D341Med (cell line): ENCODE measurements around the gene PTGER2.

Experiments
- DNase-seq: peaks from one replicate; pipeline ENCODE4 v3.0.0; 2012; ENCODE audit warnings: low spot score

PTGER2 gene

GRCh38 chr14:52305014-52305413, 9.1 kb upstream of the PTGER2 start:
- no peak for DNase-seq

DNA sequence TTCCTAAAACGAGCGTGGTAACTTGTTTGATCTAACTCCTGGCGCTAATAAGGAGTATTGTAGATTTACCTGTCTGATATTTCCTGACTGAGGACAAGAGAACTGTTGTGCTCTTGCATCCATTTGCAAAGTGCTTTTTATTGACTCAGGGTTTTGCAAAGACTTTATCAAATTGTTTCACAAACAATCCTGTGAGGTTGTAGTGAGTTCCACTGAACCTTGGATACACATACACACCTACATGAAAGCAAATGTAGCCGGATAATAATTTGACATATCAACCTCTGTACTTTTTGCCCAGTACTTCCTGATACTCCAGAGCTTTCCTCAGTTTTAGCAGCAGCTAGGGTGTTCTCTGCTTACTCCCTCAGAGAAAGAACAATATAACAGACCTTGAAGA, 6.7 kb upstream of the PTGER2 start:
- no peak for DNase-seq

DNA sequence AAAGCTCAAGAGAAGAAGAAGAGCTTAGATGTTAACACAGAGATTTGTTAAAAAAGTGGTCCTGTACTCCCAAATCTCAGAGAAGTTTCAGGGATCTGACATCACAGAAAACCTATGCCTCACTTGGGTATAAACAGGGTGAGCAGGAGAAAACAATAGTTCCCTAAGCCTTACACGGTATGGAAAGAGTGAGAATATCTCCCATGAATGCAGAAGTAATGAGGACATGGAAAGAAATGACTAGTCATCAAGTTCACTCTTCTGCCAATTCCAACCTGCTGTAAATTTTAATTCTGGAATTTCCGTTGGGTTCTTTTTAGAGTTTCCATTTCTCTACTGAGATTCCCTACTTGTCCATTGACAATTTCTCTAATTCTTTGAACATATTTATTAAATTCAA, 6.2 kb upstream of the PTGER2 start:
- no peak for DNase-seq

GRCh38 chr14:52310541-52310940, 3.6 kb upstream of the PTGER2 start:
- DNase-seq = no peak

GRCh38 chr14:52312931-52313355, 1.2 kb upstream of the PTGER2 start:
- no peak for DNase-seq

GRCh38 chr14:52313462-52313861, 650 bp upstream of the PTGER2 start:
- DNase-seq = no peak

- DNase-seq = peak; percentile 61
Observed at GRCh38 chr14:52314595-52315354, 663 bp downstream of the PTGER2 start.

- DNase-seq = no peak
Observed at GRCh38 chr14:52315355-52315718, 1.2 kb downstream of the PTGER2 start.

DNA sequence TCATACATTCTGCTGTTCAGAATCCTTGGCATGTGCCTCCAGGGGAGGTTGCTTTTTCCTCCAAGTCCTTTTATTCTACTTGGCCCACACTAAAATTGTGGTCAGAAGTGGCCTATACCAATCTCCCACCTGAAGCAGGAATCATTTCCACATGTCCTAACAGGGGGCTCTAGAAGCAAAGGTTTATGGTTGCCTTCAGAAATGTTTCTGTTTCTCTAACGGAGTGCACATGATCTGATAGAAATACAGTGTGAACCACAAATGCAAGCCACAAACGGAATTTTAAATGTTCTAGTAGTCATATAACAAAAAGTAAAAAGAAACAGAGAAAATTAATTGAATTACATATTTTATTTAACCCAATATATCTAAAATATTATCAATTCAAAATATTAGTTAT, 4.0 kb downstream of the PTGER2 start:
- no peak for DNase-seq

DNA sequence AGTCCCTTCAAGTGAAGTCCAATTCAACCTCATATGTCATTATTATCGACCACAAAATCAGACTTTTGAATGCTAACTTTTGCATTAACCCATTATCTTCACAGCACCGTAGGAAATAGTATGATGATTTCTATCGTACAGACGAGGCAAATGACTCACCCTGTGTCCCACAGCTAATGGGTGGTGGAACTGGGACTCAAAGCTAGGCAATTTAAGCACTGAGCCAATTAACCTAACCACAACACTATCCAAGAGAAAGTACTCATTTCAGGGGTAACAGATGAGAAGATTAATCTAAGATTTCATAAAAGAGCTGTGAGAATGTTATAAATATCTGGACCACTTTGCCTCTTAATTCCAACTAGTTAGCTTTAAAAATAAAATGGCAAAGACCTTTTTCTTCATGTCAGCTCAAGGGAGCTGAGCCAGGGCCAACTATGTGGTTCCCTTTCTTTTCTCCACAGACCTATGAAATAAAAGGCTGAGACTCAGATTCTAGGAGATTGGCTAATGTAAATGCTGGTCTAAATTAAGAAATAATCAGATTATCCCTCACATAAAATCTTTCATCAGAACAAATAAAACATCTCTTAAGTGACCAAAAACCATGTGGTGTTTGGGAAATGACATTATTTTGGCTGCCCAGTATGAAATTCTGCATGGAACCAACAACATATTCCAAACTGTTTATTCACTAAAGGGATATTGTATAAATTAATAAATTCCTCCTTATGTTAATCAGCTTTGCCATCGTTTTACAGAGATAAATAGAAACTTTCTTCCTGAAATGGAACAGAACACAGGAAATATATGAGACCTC, 4.9 kb downstream of the PTGER2 start:
- no peak for DNase-seq

DNA sequence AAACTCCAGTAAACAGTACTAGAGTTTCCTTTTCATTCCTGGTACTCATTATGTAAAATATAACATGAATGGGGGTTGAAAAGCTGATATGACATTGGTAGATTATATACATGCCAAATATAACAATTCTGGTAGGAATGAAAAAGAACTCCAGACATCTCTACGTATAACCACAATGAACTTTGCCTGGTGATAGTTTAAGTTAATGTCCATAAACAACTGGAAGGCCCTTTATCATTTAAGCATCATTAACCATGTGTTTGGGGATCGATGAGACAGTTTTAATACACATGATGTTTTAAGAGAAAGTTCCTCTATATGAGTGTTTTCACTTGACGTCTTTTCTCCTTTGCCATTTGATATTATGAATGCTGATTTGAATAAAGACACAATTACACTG, 5.8 kb downstream of the PTGER2 start:
- no peak for DNase-seq

- no peak for DNase-seq
Observed at GRCh38 chr14:52325126-52325525, 11.0 kb downstream of the PTGER2 start.

DNA sequence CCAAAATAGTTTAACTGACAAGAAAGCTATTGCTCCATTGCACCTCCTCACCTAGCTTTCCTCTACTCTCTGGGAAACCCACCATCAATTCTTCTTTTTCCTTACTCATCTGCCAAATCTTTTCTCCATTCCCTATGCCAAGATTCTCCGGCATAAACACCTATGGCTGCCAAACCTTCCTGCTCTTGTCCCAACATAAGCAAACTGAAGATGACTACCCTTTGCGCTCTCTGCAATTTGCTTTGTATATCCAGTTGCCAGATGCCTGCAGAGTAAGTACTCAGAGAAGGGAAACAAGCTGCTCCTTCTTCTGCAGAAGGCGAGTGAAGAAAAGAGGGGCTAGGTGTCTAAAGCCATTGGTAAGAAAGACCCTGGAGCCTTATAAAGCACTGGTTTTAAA, 11.5 kb downstream of the PTGER2 start:
- DNase-seq = no peak

GRCh38 chr14:52327374-52328226, 13.5 kb downstream of the PTGER2 start:
- no peak for DNase-seq

GRCh38 chr14:52328276-52328675, 14.2 kb downstream of the PTGER2 start:
- no peak for DNase-seq

- DNase-seq = no peak
Observed at GRCh38 chr14:52329678-52330369, 15.7 kb downstream of the PTGER2 start.

GRCh38 chr14:52332269-52332668, 18.2 kb downstream of the PTGER2 start:
- no peak for DNase-seq

- DNase-seq = no peak
Observed at GRCh38 chr14:52333108-52333507, 19.0 kb downstream of the PTGER2 start.

- no peak for DNase-seq
Observed at GRCh38 chr14:52333823-52334657, 19.9 kb downstream of the PTGER2 start.

DNA sequence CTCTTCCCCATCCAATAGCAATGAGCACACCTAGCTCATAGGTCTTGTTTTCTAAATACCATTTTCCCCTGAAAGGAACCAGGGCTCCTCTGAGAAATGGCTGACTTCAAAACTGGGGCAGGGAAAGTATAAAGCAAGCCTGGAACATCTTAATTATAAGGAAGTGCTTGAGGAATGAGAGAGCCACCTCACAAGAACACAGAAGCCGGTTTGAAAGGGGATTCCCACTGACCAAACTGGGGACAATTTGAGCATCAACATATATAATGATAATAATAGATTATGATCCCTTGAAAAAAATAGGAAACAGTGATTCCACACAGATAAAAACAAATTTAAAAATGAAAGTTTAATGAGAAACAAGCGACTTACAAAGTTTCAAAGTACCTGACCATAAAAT, 22.1 kb downstream of the PTGER2 start:
- DNase-seq = no peak

DNA sequence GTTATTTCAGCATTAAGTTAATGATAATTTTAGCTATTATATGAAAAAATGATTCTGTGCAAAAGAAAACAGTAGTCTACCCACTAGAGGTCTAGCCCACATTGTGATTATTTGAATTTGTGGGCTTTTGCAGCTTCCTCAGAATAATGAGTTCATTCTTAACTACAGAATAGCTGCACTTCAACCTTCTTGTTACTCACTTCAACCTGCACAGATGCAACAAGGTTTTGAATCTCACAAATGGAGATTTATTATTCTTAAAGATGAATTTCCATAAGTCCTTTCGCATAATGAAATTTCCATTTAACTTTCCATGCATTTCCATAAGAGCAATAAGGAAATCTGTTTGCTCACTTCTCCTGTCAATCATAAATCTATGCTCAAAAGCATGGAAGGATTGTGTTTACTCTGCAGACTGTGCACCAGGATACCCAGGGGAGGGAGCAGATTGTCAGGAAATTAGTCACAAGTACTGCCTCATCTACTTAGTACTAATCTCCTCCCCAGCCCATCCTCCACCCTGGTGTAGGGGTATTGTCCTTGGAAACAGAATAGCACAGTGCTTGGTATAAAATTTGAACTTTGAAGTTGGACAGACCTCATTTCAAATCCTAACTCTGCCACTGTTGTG, 24.1 kb downstream of the PTGER2 start:
- DNase-seq = peak; percentile 75
